Measurements from ENCODE around the gene ZNF202.

Gene ZNF202

DNA sequence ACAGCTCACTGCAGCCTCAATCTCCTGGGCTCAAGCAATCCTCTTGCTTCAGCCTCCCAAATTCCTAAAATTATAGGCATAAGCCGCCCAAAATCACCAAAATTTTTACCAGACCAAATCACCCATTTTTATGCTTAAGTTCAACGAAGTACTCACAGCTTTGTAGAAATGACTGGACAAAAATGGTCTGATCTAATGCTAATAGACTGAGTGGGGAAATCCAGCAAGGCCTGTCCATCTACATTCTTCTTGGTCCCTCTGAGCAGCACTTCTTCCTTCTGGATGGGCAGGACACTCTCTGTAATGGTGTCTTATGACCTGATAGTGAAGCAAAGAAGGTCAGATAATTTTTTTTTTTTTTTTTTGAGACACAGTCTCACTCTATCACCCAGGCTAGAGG is 31.6 kb upstream of the ZNF202 start:
- TF ChIP-seq, protein P1, sequence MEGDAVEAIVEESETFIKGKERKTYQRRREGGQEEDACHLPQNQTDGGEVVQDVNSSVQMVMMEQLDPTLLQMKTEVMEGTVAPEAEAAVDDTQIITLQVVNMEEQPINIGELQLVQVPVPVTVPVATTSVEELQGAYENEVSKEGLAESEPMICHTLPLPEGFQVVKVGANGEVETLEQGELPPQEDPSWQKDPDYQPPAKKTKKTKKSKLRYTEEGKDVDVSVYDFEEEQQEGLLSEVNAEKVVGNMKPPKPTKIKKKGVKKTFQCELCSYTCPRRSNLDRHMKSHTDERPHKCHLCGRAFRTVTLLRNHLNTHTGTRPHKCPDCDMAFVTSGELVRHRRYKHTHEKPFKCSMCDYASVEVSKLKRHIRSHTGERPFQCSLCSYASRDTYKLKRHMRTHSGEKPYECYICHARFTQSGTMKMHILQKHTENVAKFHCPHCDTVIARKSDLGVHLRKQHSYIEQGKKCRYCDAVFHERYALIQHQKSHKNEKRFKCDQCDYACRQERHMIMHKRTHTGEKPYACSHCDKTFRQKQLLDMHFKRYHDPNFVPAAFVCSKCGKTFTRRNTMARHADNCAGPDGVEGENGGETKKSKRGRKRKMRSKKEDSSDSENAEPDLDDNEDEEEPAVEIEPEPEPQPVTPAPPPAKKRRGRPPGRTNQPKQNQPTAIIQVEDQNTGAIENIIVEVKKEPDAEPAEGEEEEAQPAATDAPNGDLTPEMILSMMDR (IDR thresholded peaks at IDR 0.05; ENCODE audit: low read depth, low read length, missing control alignments) = no peak
- DNase-seq (ENCODE audit: extremely low read depth, low read depth) = no peak
- no peak overlapping the region for H3K4me3 ChIP-seq (replicated peaks; ENCODE audit: low read depth, low read length)

DNA sequence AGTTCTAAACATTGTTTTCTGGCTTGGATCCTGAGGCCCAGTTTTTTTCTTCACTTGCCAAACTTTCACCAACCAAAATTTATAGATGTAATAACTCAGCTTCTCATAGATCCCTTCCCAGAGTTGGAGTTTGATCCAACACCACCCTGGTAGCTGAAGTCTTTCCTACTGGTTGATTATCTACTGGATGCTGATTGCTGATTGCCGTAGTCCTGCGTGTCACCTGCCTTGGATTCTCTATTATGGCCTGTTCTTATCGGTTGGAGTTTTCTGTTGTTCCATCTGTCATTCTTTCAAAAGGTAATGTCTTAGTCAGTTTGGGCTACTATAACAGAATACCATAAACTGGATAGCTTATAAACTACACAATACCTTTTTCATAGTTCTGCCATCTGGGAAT is 30.2 kb upstream of the ZNF202 start:
- TF ChIP-seq, protein P1 (IDR thresholded peaks at IDR 0.05; ENCODE audit: low read depth, low read length, missing control alignments) = no peak
- no peak for DNase-seq (ENCODE audit: extremely low read depth, low read depth)
- no peak overlapping the region for H3K4me3 ChIP-seq (replicated peaks; ENCODE audit: low read depth, low read length)

DNA sequence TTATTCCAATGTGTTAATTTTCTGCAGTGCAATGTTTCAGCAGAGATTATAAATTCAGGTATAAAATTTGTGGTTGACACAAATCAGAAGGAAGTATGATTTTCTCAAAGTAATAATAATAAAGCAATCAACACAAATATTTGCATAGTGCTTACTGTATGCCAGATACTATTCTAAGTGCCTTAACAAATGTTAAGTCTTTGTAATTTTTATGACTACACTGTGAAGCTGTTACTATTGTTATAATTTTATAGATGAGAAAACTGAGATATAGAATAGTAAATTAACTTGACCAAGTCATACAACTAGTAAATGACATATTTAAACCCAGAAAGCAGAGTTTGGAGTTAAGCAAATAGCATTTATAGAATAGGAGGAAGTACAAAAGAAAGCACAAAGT is 29.3 kb upstream of the ZNF202 start:
- no peak for DNase-seq (ENCODE audit: extremely low read depth, low read depth)
- H3K4me3 ChIP-seq (replicated peaks; ENCODE audit: low read depth, low read length) = no peak overlapping the region
- TF ChIP-seq, protein P1 (IDR thresholded peaks at IDR 0.05; ENCODE audit: low read depth, low read length, missing control alignments) = no peak

DNA sequence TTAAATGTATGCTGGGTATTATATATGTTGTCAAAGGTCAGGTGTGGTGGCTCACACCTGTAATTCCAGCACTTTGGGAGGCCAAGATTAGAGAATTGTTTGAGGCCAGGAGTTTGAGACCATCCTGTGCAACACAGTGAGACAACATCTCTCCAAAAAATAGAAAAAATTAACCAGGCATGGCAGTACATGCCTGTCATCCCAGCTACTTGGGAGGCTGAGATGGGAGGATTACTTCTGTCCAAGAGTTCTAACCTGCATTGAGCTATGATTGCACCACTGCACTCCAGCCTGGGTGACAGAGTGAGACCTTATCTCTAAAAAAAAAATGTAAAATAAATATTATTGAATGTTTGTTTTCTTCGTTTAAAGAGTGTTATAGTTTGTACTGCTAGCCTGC is 24.1 kb upstream of the ZNF202 start:
- no peak for DNase-seq (ENCODE audit: extremely low read depth, low read depth)
- no peak overlapping the region for H3K4me3 ChIP-seq (replicated peaks; ENCODE audit: low read depth, low read length)
- TF ChIP-seq, protein P1 (IDR thresholded peaks at IDR 0.05; ENCODE audit: low read depth, low read length, missing control alignments) = no peak

DNA sequence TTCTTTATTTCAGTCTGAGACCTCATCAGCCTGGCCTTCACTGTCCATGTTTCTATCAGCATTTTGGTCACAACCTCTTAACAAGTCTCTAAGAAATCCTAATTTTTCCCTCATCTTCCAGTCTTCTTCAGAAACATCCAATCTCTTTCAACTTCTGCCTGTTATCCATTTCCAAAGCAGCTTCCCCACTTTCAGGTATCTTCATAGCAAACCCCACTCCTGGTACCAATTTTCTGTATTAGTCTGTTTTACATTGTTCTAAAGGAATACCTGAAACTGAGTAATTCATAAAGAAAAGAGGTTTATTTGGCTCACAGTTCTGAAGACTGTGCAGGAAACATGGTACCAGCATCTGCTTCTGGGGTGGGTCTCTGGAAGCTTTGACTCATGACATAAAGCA is 21.0 kb upstream of the ZNF202 start:
- no peak for DNase-seq (ENCODE audit: extremely low read depth, low read depth)
- no peak overlapping the region for H3K4me3 ChIP-seq (replicated peaks; ENCODE audit: low read depth, low read length)
- TF ChIP-seq, protein P1 (IDR thresholded peaks at IDR 0.05; ENCODE audit: low read depth, low read length, missing control alignments) = no peak

DNA sequence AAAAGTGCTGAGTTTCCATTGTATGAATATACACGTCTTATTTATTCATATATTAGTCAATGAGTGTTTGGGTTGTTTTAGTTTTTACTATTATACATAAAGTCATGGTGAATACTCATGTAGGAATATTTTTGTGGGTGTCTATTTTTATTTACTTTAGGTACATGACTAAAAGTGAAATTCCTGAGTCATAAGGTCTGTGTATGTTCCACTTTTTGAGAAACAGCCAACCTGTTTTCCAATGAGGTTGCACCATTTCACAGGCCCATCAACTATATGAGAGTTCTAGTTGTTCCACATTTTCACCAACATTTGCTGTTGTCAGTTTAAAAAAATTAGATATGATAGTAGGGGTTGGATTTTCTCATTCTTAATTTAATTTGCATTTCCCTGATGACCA is 19.4 kb upstream of the ZNF202 start:
- TF ChIP-seq, protein P1 (IDR thresholded peaks at IDR 0.05; ENCODE audit: low read depth, low read length, missing control alignments) = no peak
- H3K4me3 ChIP-seq (replicated peaks; ENCODE audit: low read depth, low read length) = no peak overlapping the region
- no peak for DNase-seq (ENCODE audit: extremely low read depth, low read depth)

DNA sequence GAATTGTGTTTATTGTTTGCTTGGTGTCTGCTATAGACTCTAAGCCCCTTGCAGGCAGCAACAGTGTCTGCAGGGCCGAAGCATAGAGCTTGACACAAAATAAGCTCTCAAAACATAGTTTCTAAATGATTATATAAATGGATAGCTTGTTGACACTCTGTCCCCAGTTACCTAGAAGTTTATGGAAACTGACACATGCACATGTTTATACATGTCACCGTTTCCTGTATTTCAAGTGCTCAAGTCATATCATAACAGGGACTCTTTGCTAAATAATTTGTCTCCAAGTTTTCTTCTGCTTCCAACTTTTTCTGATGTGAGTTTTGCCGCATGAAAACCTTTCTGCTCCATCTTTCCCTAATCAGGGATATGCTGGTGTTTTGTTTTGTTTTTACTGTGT is 16.5 kb upstream of the ZNF202 start:
- TF ChIP-seq, protein P1 (IDR thresholded peaks at IDR 0.05; ENCODE audit: low read depth, low read length, missing control alignments) = no peak
- no peak overlapping the region for H3K4me3 ChIP-seq (replicated peaks; ENCODE audit: low read depth, low read length)
- no peak for DNase-seq (ENCODE audit: extremely low read depth, low read depth)

Data from HFF-Myc (cell line).